Measurements from ENCODE around the gene NFIB. TPM values are rescaled to one million over a fixed set of nuclear protein-coding genes. Genes with fewer than 3 reads are reported as not detected.

The NFIB gene
- 0.30 and 0.40 TPM in 2 replicates for total RNA-seq (ENCODE audit: low replicate concordance)

GRCh38 chr9:14313951-14314423 is at the start of gene NFIB:
Gene NFIB, minus strand, starts transcription at chr9:14314141. Its CDS starts 630 bp downstream, at chr9:14313511.
- TF ChIP-seq CTCF (IDR thresholded peaks at IDR 0.05) (no peak), EZH2 (IDR thresholded peaks at IDR 0.05) (no peak), EZH2phosphoT487 (IDR thresholded peaks at IDR 0.05) (no peak)
- peaks cover 35% of the 10 kb centered on the region for H3K27me3 Mint-ChIP-seq (ENCODE audit: insufficient read depth, low read depth)

GRCh38 chr9:14362175-14362574 is 48.2 kb upstream of the NFIB start:
- Mint-ChIP-seq H3K4me1 (no peaks in the 10 kb centered on the region), H3K27ac (peak overlapping the region; percentile 62), H3K27me3 (ENCODE audit: insufficient read depth, low read depth) (peaks cover 3% of the 10 kb centered on the region), H3K9me3 (no peaks in the 10 kb centered on the region), H3K4me3 (no peak overlapping the region), H3K36me3 (no peaks in the 10 kb centered on the region)
- no peak overlapping the region for H2AFZ ChIP-seq (replicated peaks)
- no peak overlapping the region for H3K27ac ChIP-seq
- no peak for DNase-seq (ENCODE audit: low spot score)
- no peaks in the 10 kb centered on the region for H3F3A ChIP-seq (ENCODE audit: low read depth)
- H3K27me3 ChIP-seq = no peaks in the 10 kb centered on the region
- no peaks in the 10 kb centered on the region for H3K36me3 ChIP-seq
- H3K4me1 ChIP-seq = no peaks in the 10 kb centered on the region
- no peaks in the 10 kb centered on the region for H4K20me1 ChIP-seq (ENCODE audit: low read depth)
- no peak overlapping the region for H3K9ac ChIP-seq
- no peaks in the 10 kb centered on the region for H3K79me2 ChIP-seq (ENCODE audit: low read depth)
- no peak overlapping the region for H3K4me2 ChIP-seq
- H3K4me3 ChIP-seq = no peak overlapping the region
- no peaks in the 10 kb centered on the region for H3K9me3 ChIP-seq (ENCODE audit: low read depth)
- no peak for TF ChIP-seq EZH2phosphoT487 (IDR thresholded peaks at IDR 0.05)
- no peak for TF ChIP-seq CTCF (IDR thresholded peaks at IDR 0.05)
- no peak for TF ChIP-seq EZH2 (IDR thresholded peaks at IDR 0.05)

More at GRCh38 chr9:14313951-14314423, at the start of gene NFIB:
- H3K9me3 Mint-ChIP-seq = no peaks in the 10 kb centered on the region
- Histone ChIP-seq H3K27ac (no peak within 1 kb of the TSS), H3K79me2 (ENCODE audit: low read depth) (peaks cover 7% of the 10 kb centered on the region), H3K9ac (no peak within 1 kb of the TSS), H3K4me3 (peak within 1 kb of the TSS; percentile 62), H3F3A (ENCODE audit: low read depth) (peaks cover 5% of the 10 kb centered on the region), H3K9me3 (ENCODE audit: low read depth) (no peaks in the 10 kb centered on the region), H3K4me1 (peaks cover 11% of the 10 kb centered on the region), H3K36me3 (no peaks in the 10 kb centered on the region), H3K4me2 (peak within 1 kb of the TSS; percentile 79), H3K27me3 (peaks cover 91% of the 10 kb centered on the region), H4K20me1 (ENCODE audit: low read depth) (peaks cover 32% of the 10 kb centered on the region), H2AFZ (replicated peaks) (peak within 1 kb of the TSS; percentile 77)
- no peaks in the 10 kb centered on the region for H3K36me3 Mint-ChIP-seq
- peak within 1 kb of the TSS; percentile 96 for H3K27ac Mint-ChIP-seq
- DNase-seq (ENCODE audit: low spot score) = peak; percentile 59
- H3K4me3 Mint-ChIP-seq = peak within 1 kb of the TSS; percentile 96
- peaks cover 41% of the 10 kb centered on the region for H3K4me1 Mint-ChIP-seq

- H3K36me3 Mint-ChIP-seq = no peaks in the 10 kb centered on the region
- H3K4me3 Mint-ChIP-seq = no peak overlapping the region
- Histone ChIP-seq H3K9me3 (ENCODE audit: low read depth) (no peaks in the 10 kb centered on the region), H3K27me3 (no peaks in the 10 kb centered on the region), H3K4me2 (no peak overlapping the region), H4K20me1 (ENCODE audit: low read depth) (no peaks in the 10 kb centered on the region), H3K4me1 (no peaks in the 10 kb centered on the region), H3K4me3 (no peak overlapping the region), H3F3A (ENCODE audit: low read depth) (no peaks in the 10 kb centered on the region), H3K79me2 (ENCODE audit: low read depth) (no peaks in the 10 kb centered on the region), H2AFZ (replicated peaks) (no peak overlapping the region), H3K36me3 (no peaks in the 10 kb centered on the region), H3K9ac (no peak overlapping the region), H3K27ac (no peak overlapping the region)
- no peak for DNase-seq (ENCODE audit: low spot score)
- H3K27me3 Mint-ChIP-seq (ENCODE audit: insufficient read depth, low read depth) = peaks cover 3% of the 10 kb centered on the region
- H3K27ac Mint-ChIP-seq = no peak overlapping the region
- TF ChIP-seq EZH2phosphoT487 (IDR thresholded peaks at IDR 0.05) = no peak
- no peaks in the 10 kb centered on the region for H3K9me3 Mint-ChIP-seq
- peaks cover 6% of the 10 kb centered on the region for H3K4me1 Mint-ChIP-seq
These were observed 47.1 kb upstream of the NFIB start for GRCh38 chr9:14361074-14361473.

- Mint-ChIP-seq H3K27me3 (ENCODE audit: insufficient read depth, low read depth) (peaks cover 3% of the 10 kb centered on the region), H3K4me3 (no peak overlapping the region), H3K4me1 (peaks cover 14% of the 10 kb centered on the region), H3K9me3 (no peaks in the 10 kb centered on the region), H3K36me3 (no peaks in the 10 kb centered on the region), H3K27ac (no peak overlapping the region)
- no peak overlapping the region for H3K4me2 ChIP-seq
- no peaks in the 10 kb centered on the region for H3K4me1 ChIP-seq
- no peak overlapping the region for H3K27ac ChIP-seq
- TF ChIP-seq EZH2 (IDR thresholded peaks at IDR 0.05) = no peak
- TF ChIP-seq CTCF (IDR thresholded peaks at IDR 0.05) = no peak
- TF ChIP-seq EZH2phosphoT487 (IDR thresholded peaks at IDR 0.05) = no peak
- no peak overlapping the region for H2AFZ ChIP-seq (replicated peaks)
- H3K27me3 ChIP-seq = peaks cover 16% of the 10 kb centered on the region
- H3K9ac ChIP-seq = no peak overlapping the region
- H3K79me2 ChIP-seq (ENCODE audit: low read depth) = no peaks in the 10 kb centered on the region
- H4K20me1 ChIP-seq (ENCODE audit: low read depth) = no peaks in the 10 kb centered on the region
- H3K9me3 ChIP-seq (ENCODE audit: low read depth) = no peaks in the 10 kb centered on the region
- no peaks in the 10 kb centered on the region for H3F3A ChIP-seq (ENCODE audit: low read depth)
- H3K36me3 ChIP-seq = no peaks in the 10 kb centered on the region
- no peak for DNase-seq (ENCODE audit: low spot score)
- H3K4me3 ChIP-seq = no peak overlapping the region
These were observed 44.6 kb upstream of the NFIB start for GRCh38 chr9:14358523-14358922.
